Bone marrow (tissue), 2 donors: Measurements from ENCODE around the gene PPP6C.
A peak's percentile ranks its signal among the peaks of the same experiment; 100 is the strongest.
"Not testable (repeated sequence)": the region's sequence is repeated elsewhere in the genome, so short reads cannot be mapped to it uniquely, and the experiment has no call there.

Source experiments
- DNase-seq, 2 donors: peaks; one replicate each; lab custom pipeline; 2025; lab: John Stamatoyannopoulos, UW

The PPP6C gene

GRCh38 chr9:125141751-125142150, 47.9 kb downstream of the PPP6C start:
- DNase-seq, result no peak

- no peak for DNase-seq
Observed at GRCh38 chr9:125141251-125141650, 48.4 kb downstream of the PPP6C start.

DNA sequence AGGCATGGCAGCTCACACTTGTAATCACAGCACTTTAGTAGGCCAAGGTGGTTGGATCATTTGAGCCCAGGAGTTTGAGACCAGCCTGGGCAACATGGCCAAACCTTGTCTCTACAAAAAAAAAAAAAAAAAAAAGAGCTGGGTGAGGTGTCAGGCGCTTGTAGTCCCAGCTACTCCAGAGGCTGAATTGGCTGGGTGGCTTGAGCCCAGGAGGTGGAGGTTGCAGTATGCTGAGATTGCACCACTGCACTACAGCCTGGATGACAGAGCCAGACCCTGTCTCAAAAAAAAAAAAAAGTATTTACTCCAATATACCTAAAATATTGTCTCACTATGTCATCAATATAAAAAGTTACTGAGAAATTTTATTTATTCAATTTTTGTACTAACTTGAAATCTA, 49.0 kb downstream of the PPP6C start:
- DNase-seq, result no peak

GRCh38 chr9:125137200-125137599, 52.4 kb downstream of the PPP6C start:
- no peak for DNase-seq

DNA sequence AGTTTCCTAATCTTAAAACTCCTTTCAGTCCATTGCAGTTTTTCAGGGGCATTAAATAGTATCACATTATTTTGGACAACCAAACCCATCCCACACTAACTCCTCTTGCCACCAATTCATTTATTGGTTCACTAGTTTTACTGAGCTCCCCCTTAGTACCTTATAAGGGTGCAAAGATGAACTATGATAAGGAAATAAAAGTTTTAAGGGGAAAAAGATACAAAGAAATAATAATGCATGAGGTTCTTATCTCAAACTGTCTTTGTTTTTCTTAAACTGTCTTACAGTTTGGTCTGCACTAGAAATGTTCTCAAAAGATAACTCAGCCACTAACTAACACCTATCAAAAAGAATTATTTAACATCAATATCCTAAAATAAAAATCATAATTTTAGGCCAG, 54.6 kb downstream of the PPP6C start:
- no peak for DNase-seq

DNA sequence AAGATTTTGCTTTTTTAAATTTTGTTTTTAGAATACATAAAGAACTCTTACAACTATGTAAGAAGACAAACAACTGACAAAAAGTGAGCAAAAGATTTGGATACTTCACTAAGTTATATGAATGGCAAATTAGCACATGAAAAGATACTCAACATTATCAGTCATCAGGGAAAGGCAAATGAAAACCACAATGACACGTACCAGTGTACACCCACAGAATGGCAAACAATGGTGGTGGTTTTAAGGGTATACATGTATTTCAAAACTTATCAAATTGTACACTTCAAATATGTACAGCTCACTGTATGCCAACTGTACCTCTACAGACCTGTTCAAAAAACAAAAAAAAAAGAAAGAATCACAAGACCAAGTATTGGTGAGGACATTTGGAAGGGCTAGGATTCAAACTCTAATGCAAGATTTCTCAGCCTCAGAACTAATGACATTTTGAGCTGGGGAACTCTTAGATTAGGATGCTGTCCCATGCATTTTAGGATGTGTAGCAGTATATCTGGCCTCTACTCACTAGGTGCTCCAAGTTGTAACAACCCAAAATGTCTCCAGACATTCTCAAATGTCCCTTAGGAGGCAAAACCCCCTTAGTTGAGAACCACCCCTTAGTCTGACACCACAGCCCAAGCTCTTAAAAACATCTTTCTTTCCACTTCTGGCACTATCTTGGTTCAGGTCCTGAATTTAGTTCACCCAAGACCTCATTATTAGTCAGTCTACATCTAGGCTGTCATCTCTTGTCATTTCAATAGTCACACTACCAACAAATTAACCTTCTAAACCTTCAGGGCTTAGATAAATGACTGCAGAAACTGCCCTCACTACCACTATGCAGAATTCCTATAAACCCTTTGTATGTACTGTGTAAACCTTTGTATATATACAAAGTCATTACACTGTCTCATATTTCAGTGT, 55.9 kb downstream of the PPP6C start:
- DNase-seq, result no peak

DNA sequence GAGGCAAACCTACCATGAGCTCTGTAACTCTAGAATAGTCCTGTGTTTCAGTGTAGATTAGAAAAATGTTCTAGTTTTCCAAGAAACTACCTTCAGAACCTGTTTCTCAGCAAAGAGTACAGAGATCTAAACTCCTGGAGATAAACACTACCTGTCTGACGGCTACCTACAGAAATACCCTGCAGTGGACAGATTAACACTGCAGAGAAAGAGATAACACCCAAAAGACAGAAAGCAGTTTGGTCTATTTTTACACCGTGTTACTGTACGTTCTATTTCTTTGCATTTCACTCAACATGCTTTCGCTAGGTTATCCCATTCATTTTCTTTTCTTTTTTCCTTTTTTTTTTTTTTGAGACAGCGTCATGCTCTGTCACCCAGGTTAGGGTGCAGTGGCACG, 57.8 kb downstream of the PPP6C start:
- no peak for DNase-seq

- peak; percentile 14 to 95 for DNase-seq
Observed at GRCh38 chr9:125126019-125126746, 63.4 kb downstream of the PPP6C start.

GRCh38 chr9:125125523-125125922, 64.1 kb downstream of the PPP6C start:
- no peak for DNase-seq

GRCh38 chr9:125121146-125121545, 68.5 kb downstream of the PPP6C start:
- DNase-seq, result peak in 1 of 2 donors; percentile 29

- peak in 1 of 2 donors; percentile 58 for DNase-seq
Observed at GRCh38 chr9:125119643-125120286, 69.8 kb downstream of the PPP6C start.

DNA sequence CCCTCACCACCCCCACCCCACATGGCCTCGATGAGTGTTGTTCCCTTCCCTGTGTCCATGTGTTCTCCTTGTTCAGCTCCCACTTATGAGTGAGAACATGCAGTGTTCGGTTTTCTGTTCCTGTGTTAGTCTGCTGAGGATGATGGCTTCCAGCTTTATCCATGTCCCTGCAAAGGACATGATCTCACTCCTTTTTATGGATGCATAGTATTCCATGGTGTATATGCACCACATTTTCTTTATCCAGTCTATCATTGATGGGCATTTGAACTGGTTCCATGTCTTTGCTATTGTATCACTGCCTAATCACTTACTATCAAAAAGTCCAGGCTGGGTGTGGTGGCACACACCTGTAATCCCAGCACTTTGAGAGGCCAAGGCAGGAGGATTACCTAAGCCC, 70.9 kb downstream of the PPP6C start:
- DNase-seq, result not testable (repeated sequence)

DNA sequence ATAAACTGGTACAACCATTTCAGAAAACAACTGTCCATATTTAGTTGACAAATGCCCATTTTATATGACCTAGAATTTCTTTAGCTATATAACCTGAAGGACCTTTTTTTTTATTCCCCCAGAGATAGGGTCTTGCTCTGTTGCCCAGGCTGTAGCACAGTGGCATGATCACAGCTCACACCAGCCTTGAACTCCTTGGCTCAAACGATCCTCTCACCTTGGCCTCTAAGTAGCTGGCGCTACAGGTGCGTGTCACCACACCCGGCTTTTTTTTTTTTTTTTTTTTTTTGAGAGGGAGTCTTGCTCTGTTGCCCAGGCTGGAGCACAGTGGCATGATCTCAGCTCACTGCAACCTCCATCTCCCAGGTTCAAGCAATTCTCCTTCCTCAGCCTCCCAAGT, 75.1 kb downstream of the PPP6C start:
- DNase-seq, result not testable (repeated sequence)

- no peak for DNase-seq
Observed at GRCh38 chr9:125110464-125110863, 79.1 kb downstream of the PPP6C start.

GRCh38 chr9:125108541-125108940, 81.1 kb downstream of the PPP6C start:
- not testable (repeated sequence) for DNase-seq

- no peak for DNase-seq
Observed at GRCh38 chr9:125106285-125106893, 83.2 kb downstream of the PPP6C start.

DNA sequence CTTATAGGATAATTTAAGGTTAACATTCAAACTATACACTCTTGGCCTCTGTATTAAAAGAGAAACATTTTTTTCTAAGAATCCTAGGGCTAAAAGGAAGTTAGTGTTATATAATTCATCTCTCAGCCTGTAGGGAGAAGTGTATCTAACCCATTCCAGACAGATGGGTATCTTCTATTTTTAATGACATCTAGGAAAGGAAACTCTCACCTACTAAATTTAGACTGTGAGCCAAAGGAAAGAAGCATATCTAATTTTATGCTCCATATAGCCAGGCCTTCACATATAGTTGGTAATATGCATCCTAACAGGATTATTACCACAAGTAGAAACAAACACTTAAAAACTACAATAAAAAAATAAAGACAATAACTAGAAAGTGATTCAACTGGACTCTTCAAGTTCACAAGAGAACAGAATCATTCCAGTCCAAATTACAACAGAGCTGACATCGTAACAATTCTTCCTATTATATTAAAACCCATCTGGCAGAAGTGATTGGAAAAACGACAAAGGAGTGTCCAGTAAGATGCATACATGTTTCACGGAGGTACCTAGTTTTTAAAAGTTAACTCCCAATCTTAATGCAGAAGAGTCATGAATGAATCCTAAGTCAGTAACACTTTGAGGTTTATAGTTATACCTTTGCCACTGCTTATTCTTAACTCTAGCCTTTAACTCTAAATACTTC, 85.7 kb downstream of the PPP6C start:
- no peak for DNase-seq

DNA sequence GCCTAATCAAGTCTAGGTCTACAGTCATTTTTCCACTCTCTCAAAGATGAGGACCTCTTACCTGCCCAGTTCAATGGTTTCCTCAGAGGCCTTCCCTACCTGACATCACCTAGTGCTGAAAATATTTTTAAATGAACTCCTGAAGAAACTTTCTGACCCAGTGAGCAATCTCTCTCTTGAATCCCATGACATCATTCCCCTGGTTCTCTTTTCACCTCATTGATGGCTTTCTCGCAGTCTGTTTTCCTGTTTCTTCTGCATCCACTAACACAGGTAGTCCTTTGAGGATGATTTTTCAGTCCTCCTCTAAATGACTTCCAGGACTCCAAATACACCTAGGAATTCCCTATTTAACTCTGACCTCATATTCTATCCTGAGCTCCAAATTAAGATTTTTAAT, 86.6 kb downstream of the PPP6C start:
- DNase-seq, result no peak

- DNase-seq, result no peak
Observed at GRCh38 chr9:125100822-125101221, 88.8 kb downstream of the PPP6C start.

GRCh38 chr9:125099816-125100215, 89.8 kb downstream of the PPP6C start:
- DNase-seq, result no peak
